ENCODE data around the gene PGLYRP2.

The PGLYRP2 gene

GRCh38 chr19:15479391-15480345, at the start of gene PGLYRP2:
PGLYRP2 (minus strand) TSS chr19:15479501; CDS start chr19:15479371, 130 bp downstream.
- no peak within 1 kb of the TSS for H3K4me3 ChIP-seq (ENCODE audit: control insufficient read depth, low read depth, low read length)
- TF ChIP-seq, protein P1, sequence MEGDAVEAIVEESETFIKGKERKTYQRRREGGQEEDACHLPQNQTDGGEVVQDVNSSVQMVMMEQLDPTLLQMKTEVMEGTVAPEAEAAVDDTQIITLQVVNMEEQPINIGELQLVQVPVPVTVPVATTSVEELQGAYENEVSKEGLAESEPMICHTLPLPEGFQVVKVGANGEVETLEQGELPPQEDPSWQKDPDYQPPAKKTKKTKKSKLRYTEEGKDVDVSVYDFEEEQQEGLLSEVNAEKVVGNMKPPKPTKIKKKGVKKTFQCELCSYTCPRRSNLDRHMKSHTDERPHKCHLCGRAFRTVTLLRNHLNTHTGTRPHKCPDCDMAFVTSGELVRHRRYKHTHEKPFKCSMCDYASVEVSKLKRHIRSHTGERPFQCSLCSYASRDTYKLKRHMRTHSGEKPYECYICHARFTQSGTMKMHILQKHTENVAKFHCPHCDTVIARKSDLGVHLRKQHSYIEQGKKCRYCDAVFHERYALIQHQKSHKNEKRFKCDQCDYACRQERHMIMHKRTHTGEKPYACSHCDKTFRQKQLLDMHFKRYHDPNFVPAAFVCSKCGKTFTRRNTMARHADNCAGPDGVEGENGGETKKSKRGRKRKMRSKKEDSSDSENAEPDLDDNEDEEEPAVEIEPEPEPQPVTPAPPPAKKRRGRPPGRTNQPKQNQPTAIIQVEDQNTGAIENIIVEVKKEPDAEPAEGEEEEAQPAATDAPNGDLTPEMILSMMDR (IDR thresholded peaks at IDR 0.05; ENCODE audit: control insufficient read depth, insufficient read depth, low read depth, low read length, missing control alignments) = no peak
- no peak for DNase-seq (ENCODE audit: low read depth)

DNA sequence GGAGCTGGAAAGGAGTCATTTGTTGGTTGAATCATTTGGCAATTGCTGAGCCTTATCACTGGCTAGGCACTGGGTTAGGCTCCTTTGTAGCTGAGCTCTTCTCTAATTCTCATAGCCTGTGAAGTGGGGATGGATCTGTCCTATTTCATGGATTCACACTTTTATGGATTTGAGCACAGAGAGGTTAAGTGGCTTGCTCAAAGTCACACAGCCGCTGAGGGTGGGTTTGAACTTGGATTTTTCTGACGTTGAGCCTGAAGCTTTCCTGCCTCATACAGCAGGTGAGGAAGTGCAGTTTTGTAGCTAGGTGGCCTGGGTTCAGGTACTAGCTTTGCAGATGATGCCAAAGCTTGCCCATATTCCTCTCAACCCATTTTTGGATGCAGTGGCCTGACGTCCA, 48.4 kb upstream of the PGLYRP2 start:
- H3K4me3 ChIP-seq (ENCODE audit: control insufficient read depth, low read depth, low read length) = no peak overlapping the region
- no peak for DNase-seq (ENCODE audit: low read depth)
- TF ChIP-seq, protein P1 (IDR thresholded peaks at IDR 0.05; ENCODE audit: control insufficient read depth, insufficient read depth, low read depth, low read length, missing control alignments) = no peak

GRCh38 chr19:15526408-15526807, 47.1 kb upstream of the PGLYRP2 start:
- H3K4me3 ChIP-seq (ENCODE audit: control insufficient read depth, low read depth, low read length) = no peak overlapping the region
- DNase-seq (ENCODE audit: low read depth) = no peak
- TF ChIP-seq, protein P1 (IDR thresholded peaks at IDR 0.05; ENCODE audit: control insufficient read depth, insufficient read depth, low read depth, low read length, missing control alignments) = no peak

GRCh38 chr19:15525291-15525690, 46.0 kb upstream of the PGLYRP2 start:
- TF ChIP-seq, protein P1 (IDR thresholded peaks at IDR 0.05; ENCODE audit: control insufficient read depth, insufficient read depth, low read depth, low read length, missing control alignments) = no peak
- H3K4me3 ChIP-seq (ENCODE audit: control insufficient read depth, low read depth, low read length) = no peak overlapping the region
- DNase-seq (ENCODE audit: low read depth) = no peak

- no peak for DNase-seq (ENCODE audit: low read depth)
- H3K4me3 ChIP-seq (ENCODE audit: control insufficient read depth, low read depth, low read length) = no peak overlapping the region
- TF ChIP-seq, protein P1 (IDR thresholded peaks at IDR 0.05; ENCODE audit: control insufficient read depth, insufficient read depth, low read depth, low read length, missing control alignments) = no peak
Observed at GRCh38 chr19:15524781-15525180, 45.5 kb upstream of the PGLYRP2 start.

- H3K4me3 ChIP-seq (ENCODE audit: control insufficient read depth, low read depth, low read length) = no peak overlapping the region
- TF ChIP-seq, protein P1 (IDR thresholded peaks at IDR 0.05; ENCODE audit: control insufficient read depth, insufficient read depth, low read depth, low read length, missing control alignments) = no peak
- DNase-seq (ENCODE audit: low read depth) = no peak
Observed at GRCh38 chr19:15519433-15519976, 40.2 kb upstream of the PGLYRP2 start.
